HG02885 (cell line): ENCODE results near the gene CNGB1.
"Not testable (repeated sequence)": the region's sequence is repeated elsewhere in the genome, so short reads cannot be mapped to it uniquely, and the experiment has no call there.

ENCODE experiments used
- ATAC-seq: cut with Tn5 transposase; IDR thresholded peaks from one replicate; pipeline ENCODE4 v1.9.1; 2021; ENCODE audit warnings: mild to moderate bottlenecking; ENCODE audit not compliant: unreplicated experiment, poor library complexity

Gene CNGB1

DNA sequence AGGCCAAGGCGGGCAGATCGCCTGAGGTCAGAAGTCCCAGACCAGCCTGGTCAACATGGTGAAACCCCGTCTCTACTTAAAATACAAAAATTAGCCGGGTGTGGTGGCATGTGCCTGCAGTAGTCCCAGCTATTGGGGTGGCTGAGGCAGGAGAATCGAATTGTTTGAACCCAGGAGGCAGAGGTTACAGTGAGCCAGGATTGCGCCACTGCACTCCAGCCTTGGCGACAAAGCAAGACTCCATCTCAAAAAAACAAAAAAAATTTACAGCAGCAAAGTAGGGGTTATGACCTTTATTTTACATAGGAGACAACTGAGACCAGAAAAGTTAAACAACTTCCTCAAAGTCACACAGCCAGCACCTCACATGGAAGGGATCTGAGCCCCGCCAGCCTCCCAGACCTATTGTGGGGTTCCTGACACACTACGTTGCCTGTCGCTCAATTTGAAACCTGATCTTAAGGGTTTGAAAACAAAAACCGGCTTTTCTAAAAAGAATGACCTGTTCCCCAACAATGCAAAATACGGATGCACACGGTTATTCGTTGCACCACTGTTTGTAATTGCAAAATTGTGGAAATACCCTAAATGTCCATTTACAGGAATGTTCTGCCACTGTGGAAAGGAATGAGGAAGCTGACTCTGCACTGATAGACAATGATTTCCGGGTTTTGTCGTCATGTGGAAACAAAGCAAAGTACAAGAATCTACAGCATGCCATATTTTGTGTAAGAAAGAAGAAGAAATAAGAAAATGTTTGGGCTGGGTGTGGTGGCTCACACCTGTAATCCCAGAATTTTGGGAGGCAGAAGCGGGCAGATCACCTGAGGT lies 77.2 kb downstream of the CNGB1 start:
- no peak for ATAC-seq

DNA sequence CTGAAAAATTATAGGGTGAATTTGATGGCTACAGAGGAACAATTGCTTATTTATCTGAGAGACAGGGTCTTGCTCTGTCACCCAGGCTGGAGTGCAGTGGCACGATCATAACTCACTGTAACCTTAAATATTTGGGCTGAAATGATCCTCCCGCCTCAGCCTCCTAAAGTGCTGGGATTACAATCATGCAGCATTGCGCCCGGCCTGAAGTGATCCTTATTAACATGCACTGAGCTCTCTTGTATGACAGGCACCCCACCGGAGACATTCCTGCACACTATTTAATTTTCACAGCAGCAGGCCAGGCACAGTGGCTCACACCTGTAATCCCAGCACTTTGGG lies 77.7 kb downstream of the CNGB1 start:
- no peak for ATAC-seq

DNA sequence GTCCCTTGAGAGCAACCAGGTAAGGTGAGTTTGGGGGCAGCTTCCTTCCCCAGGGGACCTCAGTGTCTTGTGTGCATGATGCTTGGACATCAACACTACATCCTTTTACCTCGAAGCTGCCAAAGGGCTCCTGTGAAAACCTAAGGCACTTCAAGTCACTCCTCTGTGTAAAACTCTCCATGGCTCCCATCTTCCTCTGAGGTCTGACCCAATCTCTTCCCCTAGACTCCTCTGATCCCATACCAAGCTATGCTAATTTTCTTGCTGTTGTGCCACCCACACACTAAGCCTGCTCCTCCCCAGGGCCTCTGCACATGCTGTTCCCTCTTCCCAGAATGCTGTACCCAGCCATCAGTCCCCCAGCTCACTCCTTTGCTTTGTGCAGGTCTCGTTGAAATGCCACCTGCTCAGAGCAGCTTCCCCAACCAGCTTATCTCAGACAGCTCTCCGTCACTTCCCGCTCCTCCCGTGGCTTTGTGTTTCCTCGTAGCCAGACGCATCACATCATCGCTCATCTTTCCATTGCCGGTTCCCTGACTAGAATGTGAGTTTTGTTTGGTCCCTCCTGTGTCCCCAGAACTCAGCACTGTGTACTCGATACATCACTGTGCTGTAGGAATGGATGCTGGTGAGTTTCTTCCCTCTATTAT lies 78.4 kb downstream of the CNGB1 start:
- no peak for ATAC-seq

GRCh38 chr16:57892041-57892440 lies 78.9 kb downstream of the CNGB1 start:
- ATAC-seq, result no peak

DNA sequence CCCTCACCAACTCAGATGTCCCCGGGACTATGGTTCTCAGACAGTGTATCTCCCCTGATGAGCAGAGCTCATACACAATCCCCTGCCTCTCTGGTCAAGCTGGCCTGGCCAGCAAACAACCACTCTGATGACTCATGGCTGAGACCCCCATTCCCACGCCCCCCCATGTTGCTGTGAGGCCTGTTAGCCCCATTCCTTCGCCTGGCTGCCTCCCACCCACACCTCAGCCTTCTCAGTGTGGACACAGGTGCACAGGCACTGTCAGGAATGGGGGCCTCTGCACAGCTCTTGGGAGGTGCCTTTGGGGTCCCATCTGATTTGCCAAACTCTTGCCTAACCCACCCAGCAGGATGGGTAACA lies 80.2 kb downstream of the CNGB1 start:
- no peak for ATAC-seq

GRCh38 chr16:57889960-57890751 lies 80.8 kb downstream of the CNGB1 start:
- no peak for ATAC-seq

DNA sequence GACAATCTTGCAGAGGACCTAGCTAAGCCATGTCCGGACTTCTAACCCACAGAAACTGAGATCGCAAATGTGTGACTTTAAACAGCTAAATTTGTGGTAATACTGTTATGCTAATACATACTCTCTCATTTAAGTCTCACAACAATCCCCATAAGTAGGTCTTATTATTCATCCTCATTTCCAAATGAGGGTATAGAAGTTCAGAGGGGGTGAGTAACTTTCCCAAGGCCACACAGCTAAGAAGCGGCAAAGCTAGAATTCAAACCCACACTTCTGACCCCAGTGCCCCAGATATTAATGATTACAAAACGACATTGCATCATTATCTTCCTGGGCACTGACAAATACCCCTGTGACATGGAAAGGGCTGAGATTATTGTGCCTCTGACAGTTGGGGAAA lies 81.4 kb downstream of the CNGB1 start:
- no peak for ATAC-seq

DNA sequence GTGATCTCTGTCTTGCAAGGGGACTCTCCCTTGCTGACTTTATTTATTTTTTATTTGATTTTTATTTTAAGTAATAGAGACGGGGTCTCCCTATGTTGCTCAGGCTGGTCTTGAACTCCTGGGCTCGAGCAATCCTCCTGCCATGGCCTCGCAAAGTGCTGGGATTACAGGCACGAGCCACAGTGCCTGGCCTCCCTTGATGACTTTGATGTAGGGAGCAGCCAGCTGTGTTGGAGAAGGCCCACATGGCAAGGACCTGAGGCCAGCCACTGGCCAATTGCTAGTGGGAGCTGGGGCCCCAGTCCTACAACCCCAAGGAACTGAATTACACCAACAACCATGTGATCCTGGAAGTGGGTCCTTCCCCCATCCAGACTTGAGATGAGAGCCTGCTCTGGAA lies 81.8 kb downstream of the CNGB1 start:
- no peak for ATAC-seq

DNA sequence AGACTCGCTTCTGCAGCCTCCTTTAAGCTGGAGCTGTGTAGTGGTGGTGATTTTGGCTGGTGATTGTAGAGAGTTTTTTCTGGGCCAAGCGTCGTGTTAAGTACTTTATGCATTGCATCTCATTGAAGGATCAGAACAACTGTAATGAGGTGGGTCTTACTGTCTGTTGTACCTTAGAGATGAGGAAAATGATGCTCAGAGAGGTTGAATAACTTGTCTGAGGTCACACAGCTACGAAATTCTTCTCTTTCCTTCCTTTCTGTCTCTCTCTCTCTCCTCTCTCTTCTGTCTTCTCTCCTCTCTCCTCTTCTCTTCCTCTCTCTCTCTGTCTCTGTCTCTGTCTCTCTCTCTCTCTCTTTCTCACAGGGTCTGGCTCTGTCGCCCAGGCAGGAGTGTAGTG lies 82.8 kb downstream of the CNGB1 start:
- ATAC-seq, result no peak

DNA sequence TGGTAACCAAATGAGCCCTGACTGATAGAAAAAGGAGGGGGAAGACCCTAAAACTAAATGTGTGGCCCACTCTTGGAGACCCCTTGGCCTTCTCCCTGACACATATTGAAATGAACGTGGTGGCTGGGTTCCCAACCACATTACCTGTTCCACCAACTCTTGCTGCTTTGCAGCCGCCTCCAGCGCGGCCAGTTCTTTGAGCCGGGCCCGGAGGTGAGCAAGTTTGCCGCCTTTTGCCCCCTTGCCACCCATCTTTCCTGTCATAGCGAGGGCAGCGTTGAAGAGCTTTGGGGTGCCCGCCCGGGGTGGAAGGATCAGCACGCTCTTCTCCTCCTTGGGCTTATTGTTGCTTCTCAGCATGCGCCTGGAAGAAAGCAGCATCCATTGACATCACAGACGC lies 83.2 kb downstream of the CNGB1 start:
- no peak for ATAC-seq

GRCh38 chr16:57886427-57886826 lies 84.5 kb downstream of the CNGB1 start:
- ATAC-seq, result no peak

DNA sequence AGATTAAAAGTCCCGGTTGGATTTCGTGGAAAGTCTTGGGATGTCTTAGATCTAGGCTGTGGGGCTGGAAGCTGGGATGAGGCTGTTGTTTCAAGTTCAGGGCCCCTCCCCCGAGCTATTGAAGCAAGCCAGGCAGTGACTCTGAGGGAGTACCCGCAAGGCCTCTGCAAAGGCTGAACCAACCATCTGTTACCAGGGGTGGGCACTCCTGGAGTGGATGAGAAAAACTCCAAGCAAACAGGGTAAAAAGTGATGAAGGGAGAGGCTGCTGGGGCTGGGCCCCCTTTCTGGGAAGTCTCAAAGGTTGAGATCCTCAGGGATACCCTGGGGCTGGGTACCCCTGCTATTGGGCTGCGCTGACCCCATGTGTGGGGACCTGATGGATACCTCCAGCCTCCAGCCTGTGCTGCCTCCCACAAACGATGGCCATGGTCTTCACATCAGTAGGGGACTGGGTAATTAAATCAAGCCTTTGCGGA lies 86.2 kb downstream of the CNGB1 start:
- no peak for ATAC-seq

GRCh38 chr16:57883953-57884654 lies 86.8 kb downstream of the CNGB1 start:
- ATAC-seq, result no peak

DNA sequence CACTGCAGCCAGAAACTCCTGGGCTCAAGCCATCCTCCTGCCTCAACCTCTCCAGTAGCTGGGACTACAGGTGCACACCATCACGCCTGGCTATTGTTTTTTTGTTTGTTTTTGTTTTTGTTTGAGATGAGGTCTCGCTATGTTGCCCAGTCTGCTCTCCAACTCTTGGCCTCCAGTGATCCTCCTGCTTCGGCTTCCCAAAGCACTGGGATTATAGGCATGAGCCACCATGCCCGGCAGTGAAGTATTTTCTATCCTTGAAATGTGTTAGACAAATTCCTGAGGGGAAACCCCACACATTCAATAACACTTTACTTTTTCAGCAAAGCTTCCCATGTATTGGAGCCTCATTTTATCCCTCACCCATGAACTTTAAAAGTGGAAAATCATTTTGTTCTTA lies 87.4 kb downstream of the CNGB1 start:
- ATAC-seq, result no peak

GRCh38 chr16:57882792-57883191 lies 88.1 kb downstream of the CNGB1 start:
- ATAC-seq, result no peak

GRCh38 chr16:57882206-57882605 lies 88.7 kb downstream of the CNGB1 start:
- no peak for ATAC-seq

GRCh38 chr16:57878586-57878985 lies 92.3 kb downstream of the CNGB1 start:
- ATAC-seq, result no peak

GRCh38 chr16:57876210-57876609 lies 94.7 kb downstream of the CNGB1 start:
- peak; percentile 85 for ATAC-seq

DNA sequence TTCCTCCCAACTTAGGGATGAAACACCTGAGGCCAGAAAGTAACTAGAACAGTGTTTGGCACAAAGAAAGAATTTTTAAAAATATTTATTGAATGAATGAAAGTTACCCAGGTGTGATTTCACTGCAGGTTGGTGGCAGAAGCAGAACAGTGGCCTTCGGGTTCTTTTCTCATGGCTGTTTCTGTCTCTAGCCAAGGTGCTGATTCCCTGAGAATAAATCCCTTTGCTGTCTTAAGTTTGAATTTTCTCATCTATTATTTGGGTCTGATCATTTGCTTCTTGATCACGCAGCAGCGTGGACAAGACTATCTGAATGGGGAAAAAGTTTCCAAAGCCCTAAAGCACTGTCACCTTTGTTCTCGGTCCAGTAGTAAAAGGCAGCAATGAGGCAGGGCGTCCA lies 95.6 kb downstream of the CNGB1 start:
- ATAC-seq, result no peak

GRCh38 chr16:57873218-57873617 lies 97.7 kb downstream of the CNGB1 start:
- ATAC-seq, result no peak

- not testable (repeated sequence) for ATAC-seq
Observed at GRCh38 chr16:57872764-57873163, 98.2 kb downstream of the CNGB1 start.
